PFSK-1 (cell line): ENCODE data around the gene DAPK1.

ENCODE experiments used
- FOXP2 ChIP-seq: optimal IDR thresholded peaks from 2 replicates; pipeline ENCODE3; 2011; ENCODE audit warnings: borderline replicate concordance, control low read depth, inconsistent platforms; ENCODE audit not compliant: insufficient read depth; ENCODE audit errors: extremely low read length, extremely low read depth
- POLR2AphosphoS5 ChIP-seq: IDR thresholded peaks from 2 replicates; pipeline ENCODE4 v1.6.1; 2012; ENCODE audit warnings: low read depth, mild to moderate bottlenecking, control low read depth, low read length, moderate library complexity
- SIN3A ChIP-seq: IDR thresholded peaks from 2 replicates; pipeline ENCODE4 v1.6.1; 2012; ENCODE audit warnings: mild to moderate bottlenecking, low read length, moderate library complexity, borderline replicate concordance; ENCODE audit not compliant: insufficient read depth
- TAF1 ChIP-seq: IDR thresholded peaks from 2 replicates; pipeline ENCODE4 v1.6.1; 2012; ENCODE audit warnings: low read length, control low read depth, borderline replicate concordance; ENCODE audit not compliant: insufficient read depth
- TF ChIP-seq, protein P1 (sequence below), 2 experiments: IDR thresholded peaks; 2 replicates each; pipeline versions ENCODE4 v1.6.1 to v1.8.0; 2011 to 2012; ENCODE audit warnings: low read depth in 2 of 2, low read length in 2 of 2, control low read depth in 1 of 2, inconsistent platforms in 1 of 2, mild to moderate bottlenecking in 1 of 2, moderate library complexity in 1 of 2; ENCODE audit not compliant: insufficient read depth in 1 of 2

The DAPK1 gene

DNA sequence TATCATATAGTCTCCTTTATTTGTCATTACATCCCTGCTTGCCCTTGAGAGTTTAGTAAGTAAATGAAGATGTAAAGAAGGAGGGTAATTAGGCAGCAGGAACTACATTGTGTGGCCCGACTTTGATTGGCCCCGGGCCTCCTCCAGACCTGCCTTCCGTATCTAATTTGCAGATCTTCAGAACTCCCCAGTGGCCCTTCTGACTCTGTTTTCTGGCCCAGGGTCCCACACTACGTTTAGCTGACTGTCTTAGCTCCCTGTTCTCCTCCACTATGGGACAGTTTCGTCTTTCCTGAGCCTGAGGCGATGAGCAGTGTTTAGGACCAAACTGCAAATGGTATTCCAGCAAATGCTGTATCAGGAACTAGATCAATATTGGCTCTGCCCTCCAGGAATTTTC lies 206.7 kb downstream of the DAPK1 start:
- no peak for TF ChIP-seq FOXP2
- TF ChIP-seq, protein P1, sequence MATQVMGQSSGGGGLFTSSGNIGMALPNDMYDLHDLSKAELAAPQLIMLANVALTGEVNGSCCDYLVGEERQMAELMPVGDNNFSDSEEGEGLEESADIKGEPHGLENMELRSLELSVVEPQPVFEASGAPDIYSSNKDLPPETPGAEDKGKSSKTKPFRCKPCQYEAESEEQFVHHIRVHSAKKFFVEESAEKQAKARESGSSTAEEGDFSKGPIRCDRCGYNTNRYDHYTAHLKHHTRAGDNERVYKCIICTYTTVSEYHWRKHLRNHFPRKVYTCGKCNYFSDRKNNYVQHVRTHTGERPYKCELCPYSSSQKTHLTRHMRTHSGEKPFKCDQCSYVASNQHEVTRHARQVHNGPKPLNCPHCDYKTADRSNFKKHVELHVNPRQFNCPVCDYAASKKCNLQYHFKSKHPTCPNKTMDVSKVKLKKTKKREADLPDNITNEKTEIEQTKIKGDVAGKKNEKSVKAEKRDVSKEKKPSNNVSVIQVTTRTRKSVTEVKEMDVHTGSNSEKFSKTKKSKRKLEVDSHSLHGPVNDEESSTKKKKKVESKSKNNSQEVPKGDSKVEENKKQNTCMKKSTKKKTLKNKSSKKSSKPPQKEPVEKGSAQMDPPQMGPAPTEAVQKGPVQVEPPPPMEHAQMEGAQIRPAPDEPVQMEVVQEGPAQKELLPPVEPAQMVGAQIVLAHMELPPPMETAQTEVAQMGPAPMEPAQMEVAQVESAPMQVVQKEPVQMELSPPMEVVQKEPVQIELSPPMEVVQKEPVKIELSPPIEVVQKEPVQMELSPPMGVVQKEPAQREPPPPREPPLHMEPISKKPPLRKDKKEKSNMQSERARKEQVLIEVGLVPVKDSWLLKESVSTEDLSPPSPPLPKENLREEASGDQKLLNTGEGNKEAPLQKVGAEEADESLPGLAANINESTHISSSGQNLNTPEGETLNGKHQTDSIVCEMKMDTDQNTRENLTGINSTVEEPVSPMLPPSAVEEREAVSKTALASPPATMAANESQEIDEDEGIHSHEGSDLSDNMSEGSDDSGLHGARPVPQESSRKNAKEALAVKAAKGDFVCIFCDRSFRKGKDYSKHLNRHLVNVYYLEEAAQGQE (IDR thresholded peaks at IDR 0.05; ENCODE audit: insufficient read depth in 1 of 2, low read depth in 2 of 2, low read length in 2 of 2): no peak
- no peak for TF ChIP-seq SIN3A

DNA sequence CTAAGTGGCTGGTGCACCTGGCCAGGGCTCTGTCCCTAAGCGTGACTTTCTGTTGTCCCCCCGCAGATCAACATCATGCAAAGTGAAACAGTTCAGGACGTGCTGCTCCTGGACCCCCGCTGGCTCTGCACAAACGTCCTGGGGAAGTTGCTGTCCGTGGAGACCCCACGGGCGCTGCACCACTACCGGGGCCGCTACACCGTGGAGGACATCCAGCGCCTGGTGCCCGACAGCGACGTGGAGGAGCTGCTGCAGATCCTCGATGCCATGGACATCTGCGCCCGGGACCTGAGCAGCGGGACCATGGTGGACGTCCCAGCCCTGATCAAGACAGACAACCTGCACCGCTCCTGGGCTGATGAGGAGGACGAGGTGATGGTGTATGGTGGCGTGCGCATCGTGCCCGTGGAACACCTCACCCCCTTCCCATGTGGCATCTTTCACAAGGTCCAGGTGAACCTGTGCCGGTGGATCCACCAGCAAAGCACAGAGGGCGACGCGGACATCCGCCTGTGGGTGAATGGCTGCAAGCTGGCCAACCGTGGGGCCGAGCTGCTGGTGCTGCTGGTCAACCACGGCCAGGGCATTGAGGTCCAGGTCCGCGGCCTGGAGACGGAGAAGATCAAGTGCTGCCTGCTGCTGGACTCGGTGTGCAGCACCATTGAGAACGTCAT lies 208.5 kb downstream of the DAPK1 start:
- TF ChIP-seq TAF1 (no peak), POLR2AphosphoS5 (no peak), SIN3A (no peak), FOXP2 (no peak)
- TF ChIP-seq, protein P1 (IDR thresholded peaks at IDR 0.05; ENCODE audit: insufficient read depth in 1 of 2, low read depth in 2 of 2, low read length in 2 of 2): no peak

DNA sequence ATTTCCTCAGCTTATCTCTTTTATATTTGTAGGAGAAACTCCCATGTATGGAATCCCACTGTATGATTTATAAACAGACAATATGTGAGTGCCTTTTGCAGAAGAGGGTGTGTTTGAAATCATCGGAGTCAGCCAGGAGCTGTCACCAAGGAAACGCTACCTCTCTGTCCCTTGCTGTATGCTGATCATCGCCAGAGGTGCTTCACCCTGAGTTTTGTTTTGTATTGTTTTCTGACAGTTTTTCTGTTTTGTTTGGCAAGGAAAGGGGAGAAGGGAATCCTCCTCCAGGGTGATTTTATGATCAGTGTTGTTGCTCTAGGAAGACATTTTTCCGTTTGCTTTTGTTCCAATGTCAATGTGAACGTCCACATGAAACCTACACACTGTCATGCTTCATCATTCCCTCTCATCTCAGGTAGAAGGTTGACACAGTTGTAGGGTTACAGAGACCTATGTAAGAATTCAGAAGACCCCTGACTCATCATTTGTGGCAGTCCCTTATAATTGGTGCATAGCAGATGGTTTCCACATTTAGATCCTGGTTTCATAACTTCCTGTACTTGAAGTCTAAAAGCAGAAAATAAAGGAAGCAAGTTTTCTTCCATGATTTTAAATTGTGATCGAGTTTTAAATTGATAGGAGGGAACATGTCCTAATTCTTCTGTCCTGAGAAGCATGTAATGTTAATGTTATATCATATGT lies 210.3 kb downstream of the DAPK1 start:
- TF ChIP-seq TAF1: no peak
- TF ChIP-seq FOXP2: no peak
- no peak for TF ChIP-seq POLR2AphosphoS5
- TF ChIP-seq, protein P1 (IDR thresholded peaks at IDR 0.05; ENCODE audit: insufficient read depth in 1 of 2, low read depth in 2 of 2, low read length in 2 of 2): no peak
- TF ChIP-seq SIN3A: no peak

DNA sequence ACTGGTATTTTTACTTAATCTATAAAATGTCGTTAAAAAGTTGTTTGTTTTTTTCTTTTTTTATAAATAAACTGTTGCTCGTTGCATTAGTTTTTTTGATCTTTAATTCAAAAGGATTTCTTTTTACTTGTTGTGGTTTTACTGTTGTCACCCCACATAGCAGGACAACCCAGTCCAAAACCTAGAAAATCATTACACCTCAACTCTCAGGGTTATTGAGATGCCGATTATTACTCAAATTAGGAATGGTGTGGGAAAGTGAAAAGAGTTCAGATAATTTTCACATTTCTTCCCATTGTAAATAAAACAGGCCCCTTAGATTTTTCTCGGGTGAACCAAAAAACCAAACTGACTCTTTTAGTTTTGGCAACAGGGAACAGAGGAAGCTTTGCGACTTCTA lies 210.9 kb downstream of the DAPK1 start:
- TF ChIP-seq SIN3A: no peak
- TF ChIP-seq, protein P1 (IDR thresholded peaks at IDR 0.05; ENCODE audit: insufficient read depth in 1 of 2, low read depth in 2 of 2, low read length in 2 of 2): no peak
- TF ChIP-seq TAF1: no peak
- TF ChIP-seq FOXP2: no peak
- TF ChIP-seq POLR2AphosphoS5: no peak
